A673 (cell line): ENCODE data around the gene MAP3K10. TPM values are rescaled to one million over a fixed set of nuclear protein-coding genes. Genes with fewer than 3 reads are reported as not detected.

Source experiments
- BruUV-seq: library from RNA; stranded (reverse); fragments of 400-500 nt; replicated peaks from 2 replicates; lab custom pipeline; 2021; lab: Mats Ljungman, UMichigan
- CTCF ChIA-PET: fragments of 300-600 bp; sonication (Branson Sonifier 250); formaldehyde crosslinking; loops from one replicate; lab custom pipeline; 2022; ENCODE audit warnings: antibody characterized with exemption; lab: Charles Lee
- POLR2A ChIA-PET: fragments of 300-600 bp; sonication (Branson Sonifier 250); formaldehyde crosslinking; loops from one replicate; lab custom pipeline; 2022; ENCODE audit warnings: antibody characterized with exemption; ENCODE audit not compliant: low non-redundant PET; lab: Charles Lee
- DNase-seq: peaks from one replicate; pipeline ENCODE4 v3.0.0-alpha.2; 2015; ENCODE audit warnings: low spot score
- H3K27ac ChIP-seq: fragments of 200-600 bp; sonication (generic); 2 replicates; pipeline ENCODE4 v1.5.1; 2016; ENCODE audit warnings: mixed run types, low read depth, mild to moderate bottlenecking, mixed read lengths, antibody characterized with exemption, low read length; ENCODE audit not compliant: poor library complexity, severe bottlenecking
- H3K27me3 ChIP-seq: fragments of 200-600 bp; sonication (generic); replicated peaks from 2 replicates; pipeline ENCODE4 v1.6.1; 2017; ENCODE audit warnings: mixed run types, low read depth, mild to moderate bottlenecking, mixed read lengths, antibody characterized with exemption, low read length; ENCODE audit not compliant: insufficient read depth, poor library complexity
- H3K36me3 ChIP-seq: fragments of 200-600 bp; sonication (generic); 2 replicates; pipeline ENCODE4 v1.6.1; 2016; ENCODE audit warnings: mixed run types, mild to moderate bottlenecking, mixed read lengths, antibody characterized with exemption, low read length; ENCODE audit not compliant: insufficient read depth, poor library complexity, severe bottlenecking
- H3K4me1 ChIP-seq: fragments of 200-600 bp; sonication (generic); 2 replicates; pipeline ENCODE4 v1.6.1; 2017; ENCODE audit warnings: mixed run types, mild to moderate bottlenecking, mixed read lengths, antibody characterized with exemption, low read length; ENCODE audit not compliant: insufficient read depth, poor library complexity, severe bottlenecking
- H3K4me3 ChIP-seq: fragments of 200-600 bp; sonication (generic); 2 replicates; pipeline ENCODE4 v1.5.1; 2016; ENCODE audit warnings: low read depth, mixed run types, mild to moderate bottlenecking, mixed read lengths, low read length; ENCODE audit not compliant: poor library complexity, severe bottlenecking
- H3K9me3 ChIP-seq: fragments of 200-600 bp; sonication (generic); 2 replicates; pipeline ENCODE4 v1.6.1; 2016; ENCODE audit warnings: mixed run types, low read depth, mild to moderate bottlenecking, mixed read lengths, antibody characterized with exemption, low read length; ENCODE audit not compliant: poor library complexity, severe bottlenecking
- EZH2 ChIP-seq: fragments of 200-600 bp; sonication (generic); IDR thresholded peaks from 2 replicates; pipeline ENCODE4 v1.6.1; 2017; ENCODE audit warnings: borderline replicate concordance, low read depth, mild to moderate bottlenecking, mixed read lengths, antibody characterized with exemption, low read length; ENCODE audit not compliant: poor library complexity, severe bottlenecking
- intact Hi-C: fragments of 100-400 bp; cut with micrococcal nuclease; formaldehyde crosslinking; loops from one replicate; pipeline ENCODE4 v1.10.0; 2022; ENCODE audit not compliant: unreplicated experiment
- total RNA-seq: library from RNA; stranded (reverse); gene quantifications from 2 replicates; pipeline ENCODE4 v1.2.3, GENCODE V29; 2021
- TF ChIP-seq, protein P1 (sequence below): fragments of 300-800, 200-600 bp; sonication (generic); conservative IDR thresholded peaks from 2 replicates; pipeline ENCODE4 v1.5.1; 2017; ENCODE audit warnings: low read depth, mild to moderate bottlenecking, antibody characterized with exemption, low read length, moderate library complexity, mixed read lengths

The MAP3K10 gene
- total RNA-seq, 1 experiment from 2014 or later, result 17.8 TPM

GRCh38 chr19:40213882-40214570 lies 22.8 kb downstream of the MAP3K10 start:
- ChIA-PET CTCF (no interaction called here), POLR2A (interaction anchor here (0.6 kb wide), 1 partner anchor 74 kb away, joined by 3 read pairs; no protein-coding TSS in a partner anchor)
- Histone ChIP-seq H3K27me3 (peaks cover 31% of the 10 kb centered on the region), H3K4me1 (no peaks in the 10 kb centered on the region), H3K36me3 (no peaks in the 10 kb centered on the region), H3K4me3 (no peak overlapping the region), H3K27ac (no peak overlapping the region), H3K9me3 (no peaks in the 10 kb centered on the region)
- BruUV-seq, result no TSS peak
- no peak for DNase-seq
- intact Hi-C loops, result no loop called here
- TF ChIP-seq, protein P1, sequence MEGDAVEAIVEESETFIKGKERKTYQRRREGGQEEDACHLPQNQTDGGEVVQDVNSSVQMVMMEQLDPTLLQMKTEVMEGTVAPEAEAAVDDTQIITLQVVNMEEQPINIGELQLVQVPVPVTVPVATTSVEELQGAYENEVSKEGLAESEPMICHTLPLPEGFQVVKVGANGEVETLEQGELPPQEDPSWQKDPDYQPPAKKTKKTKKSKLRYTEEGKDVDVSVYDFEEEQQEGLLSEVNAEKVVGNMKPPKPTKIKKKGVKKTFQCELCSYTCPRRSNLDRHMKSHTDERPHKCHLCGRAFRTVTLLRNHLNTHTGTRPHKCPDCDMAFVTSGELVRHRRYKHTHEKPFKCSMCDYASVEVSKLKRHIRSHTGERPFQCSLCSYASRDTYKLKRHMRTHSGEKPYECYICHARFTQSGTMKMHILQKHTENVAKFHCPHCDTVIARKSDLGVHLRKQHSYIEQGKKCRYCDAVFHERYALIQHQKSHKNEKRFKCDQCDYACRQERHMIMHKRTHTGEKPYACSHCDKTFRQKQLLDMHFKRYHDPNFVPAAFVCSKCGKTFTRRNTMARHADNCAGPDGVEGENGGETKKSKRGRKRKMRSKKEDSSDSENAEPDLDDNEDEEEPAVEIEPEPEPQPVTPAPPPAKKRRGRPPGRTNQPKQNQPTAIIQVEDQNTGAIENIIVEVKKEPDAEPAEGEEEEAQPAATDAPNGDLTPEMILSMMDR, result no peak
- TF ChIP-seq EZH2, result no peak

DNA sequence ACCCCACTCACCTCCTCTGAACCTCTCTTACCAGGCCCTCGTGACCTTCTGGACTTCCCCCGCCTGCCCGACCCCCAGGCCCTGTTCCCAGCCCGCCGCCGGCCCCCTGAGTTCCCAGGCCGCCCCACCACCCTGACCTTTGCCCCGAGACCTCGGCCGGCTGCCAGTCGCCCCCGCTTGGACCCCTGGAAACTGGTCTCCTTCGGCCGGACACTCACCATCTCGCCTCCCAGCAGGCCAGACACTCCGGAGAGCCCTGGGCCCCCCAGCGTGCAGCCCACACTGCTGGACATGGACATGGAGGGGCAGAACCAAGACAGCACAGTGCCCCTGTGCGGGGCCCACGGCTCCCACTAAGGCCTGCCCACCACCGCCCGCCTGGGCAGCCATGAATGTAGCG lies 23.7 kb downstream of the MAP3K10 start:
- intact Hi-C loops, result loop anchor here (5.0 kb wide), 1 partner anchor 68 kb away; no protein-coding TSS in a partner anchor
- Histone ChIP-seq H3K36me3 (no peaks in the 10 kb centered on the region), H3K4me3 (no peak overlapping the region), H3K27ac (no peak overlapping the region), H3K9me3 (no peaks in the 10 kb centered on the region), H3K27me3 (peaks cover 31% of the 10 kb centered on the region), H3K4me1 (no peaks in the 10 kb centered on the region)
- ChIA-PET POLR2A (interaction anchor here (0.6 kb wide), 1 partner anchor 75 kb away, joined by 3 read pairs; no protein-coding TSS in a partner anchor), CTCF (no interaction called here)
- no peak for TF ChIP-seq EZH2
- TF ChIP-seq, protein P1, result no peak
- DNase-seq, result no peak
- BruUV-seq, result no TSS peak

GRCh38 chr19:40216013-40216776 lies 25.0 kb downstream of the MAP3K10 start:
- Histone ChIP-seq H3K27ac (no peak overlapping the region), H3K4me3 (no peak overlapping the region), H3K27me3 (peaks cover 31% of the 10 kb centered on the region), H3K4me1 (no peaks in the 10 kb centered on the region), H3K9me3 (no peaks in the 10 kb centered on the region), H3K36me3 (no peaks in the 10 kb centered on the region)
- no TSS peak for BruUV-seq
- no peak for DNase-seq
- ChIA-PET POLR2A (interaction anchor here (0.7 kb wide), 1 partner anchor 50 kb away, joined by 12 read pairs; no protein-coding TSS in a partner anchor), CTCF (interaction anchor here (0.6 to 0.7 kb wide), 2 partner anchors 341 to 354 kb away, joined by 3 to 7 read pairs; no protein-coding TSS in a partner anchor)
- intact Hi-C loops, result loop anchor here (5.0 kb wide), 1 partner anchor 69 kb away; no protein-coding TSS in a partner anchor
- TF ChIP-seq, protein P1, result no peak
- TF ChIP-seq EZH2, result no peak
